SK-N-SH treated with all-trans-retinoic acid at 6 μM for 48 hours (cell line): Measurements from ENCODE around the gene CLEC2B.

Experiments used
- ATAC-seq: fragments of 200-7000 bp; cut with Tn5 transposase; 3 replicates; pipeline ENCODE4 v1.9.1; 2020; ENCODE audit warnings: mild to moderate bottlenecking, moderate library complexity
- ARNTL ChIP-seq: fragments of 450-650 bp; formaldehyde crosslinking; IDR thresholded peaks from 2 replicates; pipeline ENCODE4 v1.5.0; 2020; ENCODE audit warnings: low read depth, mild to moderate bottlenecking, moderate library complexity, borderline replicate concordance
- CREB5 ChIP-seq: fragments of 250-450 bp; sonication (Bioruptor Pico); IDR thresholded peaks from 2 replicates; pipeline ENCODE4 v1.5.1; 2020; ENCODE audit warnings: low read depth, mild to moderate bottlenecking, moderate library complexity
- CSDC2 ChIP-seq: fragments of 250-450 bp; sonication (Bioruptor Pico); IDR thresholded peaks from 2 replicates; pipeline ENCODE4 v1.5.0; 2020; ENCODE audit warnings: mild to moderate bottlenecking, moderate library complexity
- CSRNP3 ChIP-seq: fragments of 250-450 bp; sonication (Bioruptor Pico); IDR thresholded peaks from 2 replicates; pipeline ENCODE4 v1.5.1; 2021; ENCODE audit warnings: mild to moderate bottlenecking, moderate library complexity
- ESRRG ChIP-seq: fragments of 250-450 bp; sonication (Bioruptor Pico); IDR thresholded peaks from 2 replicates; pipeline ENCODE4 v1.6.1; 2021; ENCODE audit warnings: mild to moderate bottlenecking
- GLIS3 ChIP-seq: fragments of 250-450 bp; sonication (Bioruptor Pico); IDR thresholded peaks from 2 replicates; pipeline ENCODE4 v1.5.0; 2020; ENCODE audit warnings: mild to moderate bottlenecking, moderate library complexity
- ISL1 ChIP-seq: fragments of 250-450 bp; sonication (Bioruptor Pico); IDR thresholded peaks from 2 replicates; pipeline ENCODE4 v2.1.2; 2022; ENCODE audit warnings: mild to moderate bottlenecking, moderate library complexity
- OSR1 ChIP-seq: fragments of 250-450 bp; sonication (Bioruptor Pico); IDR thresholded peaks from 2 replicates; pipeline ENCODE4 v1.8.0; 2022; ENCODE audit warnings: moderate library complexity, mild to moderate bottlenecking, inconsistent platforms
- POU6F1 ChIP-seq: fragments of 250-450 bp; sonication (Bioruptor Pico); IDR thresholded peaks from 2 replicates; pipeline ENCODE4 v1.8.0; 2021; ENCODE audit warnings: low read depth, mild to moderate bottlenecking, moderate library complexity, borderline replicate concordance
- PPARA ChIP-seq: fragments of 250-450 bp; sonication (Bioruptor Pico); IDR thresholded peaks from 2 replicates; pipeline ENCODE4 v1.5.0; 2020; ENCODE audit warnings: mild to moderate bottlenecking, borderline replicate concordance
- RARB ChIP-seq: fragments of 250-450 bp; sonication (Bioruptor Pico); IDR thresholded peaks from 2 replicates; pipeline ENCODE4 v1.8.0; 2021; ENCODE audit warnings: mild to moderate bottlenecking, moderate library complexity
- SNAI2 ChIP-seq: fragments of 250-450 bp; sonication (Bioruptor Pico); IDR thresholded peaks from 2 replicates; pipeline ENCODE4 v1.5.0; 2020; ENCODE audit warnings: mild to moderate bottlenecking, moderate library complexity
- TCF4 ChIP-seq: fragments of 250-450 bp; sonication (Bioruptor Pico); IDR thresholded peaks from 2 replicates; pipeline ENCODE4 v1.8.0; 2021; ENCODE audit warnings: mild to moderate bottlenecking, moderate library complexity, borderline replicate concordance
- TOX ChIP-seq: fragments of 250-450 bp; sonication (Bioruptor Pico); IDR thresholded peaks from 2 replicates; pipeline ENCODE4 v1.8.0; 2021; ENCODE audit warnings: mild to moderate bottlenecking, moderate library complexity, borderline replicate concordance
- ZC3H10 ChIP-seq: fragments of 250-450 bp; sonication (Bioruptor Pico); IDR thresholded peaks from 2 replicates; pipeline ENCODE4 v1.5.1; 2021; ENCODE audit warnings: mild to moderate bottlenecking, moderate library complexity
- ZFP3 ChIP-seq: fragments of 250-450 bp; sonication (Bioruptor Pico); IDR thresholded peaks from 2 replicates; pipeline ENCODE4 v1.5.0; 2020; ENCODE audit warnings: mild to moderate bottlenecking, moderate library complexity
- ZFP30 ChIP-seq: fragments of 450-650 bp; formaldehyde crosslinking; IDR thresholded peaks from 2 replicates; pipeline ENCODE4 v1.5.0; 2022; ENCODE audit warnings: mild to moderate bottlenecking, moderate library complexity
- ZNF565 ChIP-seq: fragments of 450-650 bp; formaldehyde crosslinking; conservative IDR thresholded peaks from 2 replicates; pipeline ENCODE4 v1.5.0; 2020; ENCODE audit warnings: low read depth, mild to moderate bottlenecking, moderate library complexity
- ZNF8 ChIP-seq: fragments of 450-650 bp; formaldehyde crosslinking; IDR thresholded peaks from 2 replicates; pipeline ENCODE4 v1.5.0; 2020; ENCODE audit warnings: mild to moderate bottlenecking, moderate library complexity

CLEC2B gene

GRCh38 chr12:9900930-9901329 is 31.8 kb upstream of the CLEC2B start:
- no peak for TF ChIP-seq ARNTL (CRISPR knock-in tag)
- no peak for TF ChIP-seq ESRRG
- TF ChIP-seq, all 23 proteins: peak for 0
- no peak for ATAC-seq

- no peak for ATAC-seq
- TF ChIP-seq POU6F1 (CRISPR knock-in tag) (no peak), ZFP3 (no peak), GLIS3 (CRISPR knock-in tag) (no peak), CSRNP3 (CRISPR knock-in tag) (no peak), ZFP30 (CRISPR knock-in tag) (no peak), ISL1 (CRISPR knock-in tag) (no peak), ZNF8 (CRISPR knock-in tag) (no peak), OSR1 (CRISPR knock-in tag) (no peak), ZNF565 (CRISPR knock-in tag) (no peak), ESRRG (no peak), PPARA (CRISPR knock-in tag) (no peak), CREB5 (no peak)
These were observed 30.1 kb upstream of the CLEC2B start for GRCh38 chr12:9899209-9899608.

GRCh38 chr12:9897535-9897934 is 28.4 kb upstream of the CLEC2B start:
- ATAC-seq = no peak
- TF ChIP-seq ZNF565 (CRISPR knock-in tag) = no peak
- TF ChIP-seq ZFP30 (CRISPR knock-in tag) = no peak
- TF ChIP-seq RARB (CRISPR knock-in tag) = no peak
- TF ChIP-seq GLIS3 (CRISPR knock-in tag) = no peak
- no peak for TF ChIP-seq ZC3H10 (CRISPR knock-in tag)
- no peak for TF ChIP-seq OSR1 (CRISPR knock-in tag)
- no peak for TF ChIP-seq POU6F1 (CRISPR knock-in tag)
- TF ChIP-seq CSRNP3 (CRISPR knock-in tag) = no peak
- no peak for TF ChIP-seq ARNTL (CRISPR knock-in tag)
- no peak for TF ChIP-seq ESRRG
- TF ChIP-seq TCF4 = no peak
- no peak for TF ChIP-seq ZNF8 (CRISPR knock-in tag)
- no peak for TF ChIP-seq TOX (CRISPR knock-in tag)
- no peak for TF ChIP-seq ISL1 (CRISPR knock-in tag)
- TF ChIP-seq SNAI2 (CRISPR knock-in tag) = no peak
- no peak for TF ChIP-seq PPARA (CRISPR knock-in tag)

GRCh38 chr12:9895215-9895971 is 26.2 kb upstream of the CLEC2B start:
- no peak for ATAC-seq
- TF ChIP-seq ISL1 (CRISPR knock-in tag) (no peak), ARNTL (CRISPR knock-in tag) (no peak), CSDC2 (CRISPR knock-in tag) (no peak), CSRNP3 (CRISPR knock-in tag) (no peak), PPARA (CRISPR knock-in tag) (no peak), SNAI2 (CRISPR knock-in tag) (no peak), CREB5 (no peak), POU6F1 (CRISPR knock-in tag) (no peak), ZC3H10 (CRISPR knock-in tag) (no peak), TCF4 (no peak), OSR1 (CRISPR knock-in tag) (no peak), RARB (CRISPR knock-in tag) (no peak)
